Mononuclear cell (primary cell): ENCODE results near the gene FLYWCH2. TPM values are rescaled to one million over a fixed set of nuclear protein-coding genes. Genes with fewer than 3 reads are reported as not detected.
A peak's percentile ranks its signal among the peaks of the same experiment; 100 is the strongest.
"Not testable (repeated sequence)": the region's sequence is repeated elsewhere in the genome, so short reads cannot be mapped to it uniquely, and the experiment has no call there.

Experiments used
- H3K27me3 ChIP-seq: 2 replicates; pipeline ENCODE4 v1.6.0; 2011; ENCODE audit warnings: low read length, control low read depth; ENCODE audit not compliant: insufficient read depth
- H3K4me1 ChIP-seq: 2 replicates; pipeline ENCODE4 v1.5.1; 2011; ENCODE audit warnings: mild to moderate bottlenecking, low read length, control low read depth; ENCODE audit not compliant: insufficient read depth
- H3K4me3 ChIP-seq: 2 replicates; pipeline ENCODE4 v1.5.1; 2011; ENCODE audit warnings: mild to moderate bottlenecking, low read length, moderate library complexity
- H3K9me3 ChIP-seq: 2 replicates; pipeline ENCODE4 v1.5.1; 2011; ENCODE audit warnings: low read depth, mild to moderate bottlenecking, control low read depth, low read length
- total RNA-seq: library from RNA; depleted of rRNA; stranded (reverse); fragments of >200 nt; gene quantifications from one replicate; pipeline ENCODE4 v1.2.3, GENCODE V29; 2012

Gene FLYWCH2
- total RNA-seq, 1 donor: 8.1 TPM

DNA sequence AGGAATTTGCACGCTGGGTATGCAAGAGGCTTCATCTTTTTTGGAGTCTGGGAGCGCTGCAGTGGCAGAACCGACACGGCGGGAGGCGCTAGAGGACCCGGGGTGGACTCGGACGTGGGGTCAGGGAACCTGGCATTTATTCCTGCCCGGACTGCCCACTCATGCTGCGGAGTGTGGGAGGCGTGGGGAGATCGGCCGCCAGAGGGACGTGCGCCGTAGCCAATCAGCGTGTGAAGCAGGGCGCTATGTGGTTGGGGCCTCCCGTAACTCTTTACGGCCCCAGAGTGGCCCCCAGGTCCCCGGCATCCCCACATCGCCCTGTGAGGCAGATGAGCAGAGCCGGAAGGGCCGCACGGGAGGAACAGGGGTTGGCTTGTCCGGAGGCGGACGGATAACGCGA is 11.2 kb downstream of the FLYWCH2 start:
- Histone ChIP-seq H3K27me3 (no peaks in the 10 kb centered on the region), H3K9me3 (no peaks in the 10 kb centered on the region), H3K4me1 (peaks cover 3% of the 10 kb centered on the region), H3K4me3 (no peak overlapping the region)

- Histone ChIP-seq H3K27me3 (no peaks in the 10 kb centered on the region), H3K9me3 (no peaks in the 10 kb centered on the region), H3K4me3 (no peak overlapping the region), H3K4me1 (peaks cover 3% of the 10 kb centered on the region)
These were observed 12.8 kb downstream of the FLYWCH2 start for GRCh38 chr16:2895813-2896212.

GRCh38 chr16:2896480-2897010 is 13.5 kb downstream of the FLYWCH2 start:
- Histone ChIP-seq H3K4me3 (no peak overlapping the region), H3K9me3 (no peaks in the 10 kb centered on the region), H3K27me3 (no peaks in the 10 kb centered on the region), H3K4me1 (peaks cover 3% of the 10 kb centered on the region)

GRCh38 chr16:2897110-2897509 is 14.1 kb downstream of the FLYWCH2 start:
- H3K9me3 ChIP-seq: no peaks in the 10 kb centered on the region
- H3K27me3 ChIP-seq: no peaks in the 10 kb centered on the region
- H3K4me1 ChIP-seq: peaks cover 3% of the 10 kb centered on the region
- H3K4me3 ChIP-seq: no peak overlapping the region

GRCh38 chr16:2898831-2899563 is 16.0 kb downstream of the FLYWCH2 start:
- H3K27me3 ChIP-seq: no peaks in the 10 kb centered on the region
- no peaks in the 10 kb centered on the region for H3K9me3 ChIP-seq
- no peak overlapping the region for H3K4me3 ChIP-seq
- peaks cover 9% of the 10 kb centered on the region for H3K4me1 ChIP-seq

GRCh38 chr16:2899564-2900072 is 16.6 kb downstream of the FLYWCH2 start:
- no peak overlapping the region for H3K4me3 ChIP-seq
- peaks cover 10% of the 10 kb centered on the region for H3K4me1 ChIP-seq
- H3K9me3 ChIP-seq: no peaks in the 10 kb centered on the region
- no peaks in the 10 kb centered on the region for H3K27me3 ChIP-seq

GRCh38 chr16:2900526-2901075 is 17.6 kb downstream of the FLYWCH2 start:
- H3K4me3 ChIP-seq: no peak overlapping the region
- H3K9me3 ChIP-seq: no peaks in the 10 kb centered on the region
- peaks cover 10% of the 10 kb centered on the region for H3K4me1 ChIP-seq

GRCh38 chr16:2902337-2903130 is 19.5 kb downstream of the FLYWCH2 start:
- no peak overlapping the region for H3K4me3 ChIP-seq
- H3K9me3 ChIP-seq: no peaks in the 10 kb centered on the region
- no peaks in the 10 kb centered on the region for H3K27me3 ChIP-seq
- peaks cover 20% of the 10 kb centered on the region for H3K4me1 ChIP-seq

More at GRCh38 chr16:2900526-2901075, 17.6 kb downstream of the FLYWCH2 start:
- H3K27me3 ChIP-seq: no peaks in the 10 kb centered on the region

DNA sequence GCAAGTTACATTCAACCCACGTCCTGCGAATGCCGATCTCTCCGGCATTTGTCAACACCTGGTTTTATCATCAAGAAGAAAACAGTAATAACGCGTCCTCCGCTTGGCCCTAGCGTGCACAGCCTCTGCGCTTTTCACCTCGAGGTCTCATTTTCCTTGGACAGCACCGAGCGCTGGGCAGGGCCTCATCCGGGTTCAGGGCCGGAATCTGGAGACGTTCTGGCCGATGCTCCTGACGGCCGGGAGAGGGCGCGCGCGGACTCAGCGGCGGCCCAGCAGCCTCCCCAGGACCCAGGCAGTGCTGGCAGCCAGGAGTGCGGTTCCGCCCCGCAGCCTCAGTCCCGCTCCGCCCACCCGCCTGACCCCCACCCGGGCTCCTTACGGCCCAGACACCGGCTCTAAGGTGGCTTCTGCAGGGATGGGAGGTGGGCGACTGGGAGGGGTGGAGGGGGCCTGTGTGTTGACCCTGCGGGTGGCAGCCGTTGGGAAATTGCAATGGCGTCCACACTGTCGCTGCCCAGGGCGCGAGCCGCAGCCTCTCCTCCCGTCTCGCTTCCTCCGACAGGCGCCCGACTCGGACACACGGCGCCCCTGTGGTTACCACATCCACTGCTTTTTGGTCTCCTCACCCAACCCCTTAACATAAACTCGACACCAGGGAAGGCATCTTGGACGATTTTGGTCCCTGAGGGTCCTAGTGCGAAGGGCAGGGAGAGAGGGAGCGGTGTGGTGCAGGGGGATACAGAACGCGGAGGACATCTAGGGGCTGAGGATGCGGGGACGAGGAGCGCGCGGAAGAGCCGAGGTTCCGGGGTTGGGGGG is 21.3 kb downstream of the FLYWCH2 start:
- Histone ChIP-seq H3K4me1 (peaks cover 19% of the 10 kb centered on the region), H3K4me3 (peak overlapping the region; percentile 59)

DNA sequence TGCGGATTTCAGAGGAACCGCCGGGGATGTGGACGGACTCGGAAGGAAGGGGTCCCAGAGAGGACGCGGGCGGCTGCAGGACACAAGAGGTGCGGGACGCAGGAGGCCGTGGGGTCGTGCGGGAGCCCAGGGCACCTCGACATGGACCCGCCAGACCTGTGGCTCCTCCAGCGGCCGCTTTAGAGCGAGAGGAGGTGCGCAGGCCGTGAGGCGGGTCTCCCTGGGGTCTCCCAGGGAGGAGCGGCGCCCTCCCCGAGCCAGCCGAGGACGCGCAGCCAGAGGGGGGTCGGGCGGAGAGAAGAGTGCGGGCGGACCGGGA is 21.9 kb downstream of the FLYWCH2 start:
- no peaks in the 10 kb centered on the region for H3K27me3 ChIP-seq
- no peaks in the 10 kb centered on the region for H3K9me3 ChIP-seq
- H3K4me3 ChIP-seq: peak overlapping the region; percentile 59
- H3K4me1 ChIP-seq: peaks cover 19% of the 10 kb centered on the region

More for the DNA sequence above, 21.3 kb downstream of the FLYWCH2 start:
- Histone ChIP-seq H3K27me3 (no peaks in the 10 kb centered on the region), H3K9me3 (no peaks in the 10 kb centered on the region)

- H3K4me1 ChIP-seq: peaks cover 19% of the 10 kb centered on the region
- H3K27me3 ChIP-seq: no peaks in the 10 kb centered on the region
- H3K4me3 ChIP-seq: peak overlapping the region; percentile 59
- no peaks in the 10 kb centered on the region for H3K9me3 ChIP-seq
These were observed 22.4 kb downstream of the FLYWCH2 start for GRCh38 chr16:2905241-2905987.

- Histone ChIP-seq H3K9me3 (no peaks in the 10 kb centered on the region), H3K4me3 (no peak overlapping the region), H3K27me3 (no peaks in the 10 kb centered on the region), H3K4me1 (peaks cover 20% of the 10 kb centered on the region)
These were observed 23.0 kb downstream of the FLYWCH2 start for GRCh38 chr16:2905988-2906387.

DNA sequence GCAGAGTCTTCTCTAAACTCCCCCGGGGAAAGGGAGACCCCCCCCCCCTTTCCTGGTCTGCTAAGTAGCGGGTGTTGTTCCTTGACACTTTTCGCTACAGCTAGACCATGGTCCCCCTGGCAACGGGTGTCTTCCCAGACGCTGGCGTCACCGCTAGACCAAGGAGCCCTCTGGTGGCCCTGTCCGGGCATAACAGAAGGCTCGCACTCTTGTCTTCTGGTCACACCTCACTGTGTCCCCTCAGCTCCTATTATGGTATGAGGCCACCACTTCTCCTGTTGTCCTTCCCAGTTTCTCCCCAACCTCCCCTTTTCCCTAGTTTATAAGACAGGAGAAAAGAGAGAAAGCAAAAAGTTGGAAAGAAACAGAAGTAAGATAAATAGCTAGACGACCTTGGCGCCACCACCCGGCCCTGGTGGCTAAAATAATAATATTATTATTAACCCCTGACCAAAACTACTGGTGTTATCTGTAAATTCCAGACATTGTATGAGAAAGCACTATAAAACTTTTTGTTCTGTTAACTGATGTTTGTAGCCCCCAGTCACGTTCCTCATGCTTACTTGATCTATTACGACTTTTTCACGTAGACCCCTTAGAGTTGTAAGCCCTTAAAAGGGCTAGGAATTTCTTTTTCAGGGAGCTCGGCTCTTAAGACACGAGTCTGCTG is 24.2 kb downstream of the FLYWCH2 start:
- not testable (repeated sequence) for H3K4me3 ChIP-seq, H3K9me3 ChIP-seq, H3K27me3 ChIP-seq
- H3K4me1 ChIP-seq: peaks cover 26% of the 10 kb centered on the region
